NOMO-1 treated with dmso at 0.1 percent for 144 hours (cell line): Measurements from ENCODE around the gene ABCA10.
A peak's percentile ranks its signal among the peaks of the same experiment; 100 is the strongest.
"Not testable (repeated sequence)": the region's sequence is repeated elsewhere in the genome, so short reads cannot be mapped to it uniquely, and the experiment has no call there.

ENCODE experiments used
- DNase-seq: peaks from one replicate; lab custom pipeline; 2025; ENCODE audit not compliant: unreplicated experiment; lab: John Stamatoyannopoulos, UW

Gene ABCA10

DNA sequence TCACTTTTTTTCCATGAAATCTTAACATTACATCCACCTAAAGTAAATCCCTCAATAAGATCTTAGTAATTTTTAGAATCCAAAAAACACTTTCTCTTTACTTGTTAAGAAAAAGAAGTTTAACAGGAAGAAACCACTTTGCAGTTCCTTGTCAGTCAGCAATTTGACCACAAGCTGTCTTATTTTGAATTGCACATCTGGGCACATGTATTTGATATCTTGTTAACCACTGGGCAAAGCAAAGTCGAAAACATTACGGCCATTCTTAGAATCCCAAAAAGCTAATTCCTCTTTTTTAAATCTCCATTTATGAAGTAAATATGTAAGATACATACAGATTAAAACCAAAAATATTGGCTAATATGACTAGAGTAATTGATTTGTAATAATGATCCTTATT, 1.1 kb downstream of the ABCA10 start:
- DNase-seq = no peak

DNA sequence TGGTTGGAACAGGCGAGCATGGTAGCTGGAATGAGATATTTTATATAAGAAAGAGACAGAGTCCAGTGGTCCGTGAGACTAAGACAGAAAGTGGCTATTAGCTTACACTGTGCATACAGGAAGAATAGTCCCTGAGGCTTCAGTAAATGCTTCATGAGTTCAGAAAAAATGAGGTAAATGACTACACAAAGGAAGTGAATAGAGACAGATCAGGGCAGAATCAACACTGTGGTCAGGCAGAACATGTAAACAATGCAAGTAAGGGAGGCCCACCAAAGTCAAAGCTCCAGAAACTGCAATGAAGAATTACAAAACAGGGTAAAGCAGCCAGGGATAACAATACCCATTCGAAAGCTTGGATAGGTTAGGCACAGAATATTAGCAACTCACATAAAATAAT, 4.8 kb downstream of the ABCA10 start:
- no peak for DNase-seq

DNA sequence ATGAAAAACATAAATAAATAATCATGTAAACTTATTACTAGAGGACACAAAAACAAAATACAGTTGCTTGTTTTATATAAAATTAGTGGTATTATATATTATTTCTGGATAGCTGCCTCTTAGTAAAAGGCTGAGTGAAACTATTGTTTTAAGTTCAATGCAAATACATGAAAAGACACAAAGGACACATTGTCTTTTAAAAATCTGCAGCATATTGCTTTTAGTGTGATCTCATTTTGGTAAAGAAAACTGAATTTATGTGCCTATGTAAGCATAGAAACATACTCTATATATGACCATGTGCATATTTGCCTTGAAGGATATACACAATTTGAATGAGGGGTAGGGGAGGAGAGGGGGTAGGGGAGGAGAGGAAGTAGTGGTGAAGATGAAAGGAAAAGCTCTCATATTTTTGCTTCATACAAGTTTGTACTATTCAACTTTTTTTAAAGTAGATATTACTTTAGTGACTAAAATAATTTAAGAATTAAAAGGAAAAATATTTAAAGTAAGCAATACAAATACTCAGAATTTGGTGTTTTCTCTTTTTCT, 5.8 kb downstream of the ABCA10 start:
- no peak for DNase-seq

DNA sequence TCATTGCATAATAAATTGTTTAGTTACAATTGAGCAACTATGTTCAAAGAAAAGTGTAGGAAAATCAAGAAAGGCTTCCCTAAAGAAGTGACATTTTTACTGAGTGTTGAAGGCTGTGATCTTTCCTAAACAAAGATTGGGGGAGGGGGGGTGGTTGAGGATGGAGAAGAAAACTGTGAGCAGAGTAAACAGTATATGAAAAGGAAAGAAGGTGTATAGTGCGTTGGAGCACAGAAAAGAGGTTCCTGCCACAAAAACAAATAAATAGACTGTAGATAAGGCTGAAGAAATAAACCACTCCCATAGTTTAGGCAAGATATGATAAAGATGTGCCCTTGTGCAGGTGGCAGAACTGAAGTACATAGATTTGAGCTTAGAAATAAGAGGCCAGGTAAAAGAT, 8.5 kb downstream of the ABCA10 start:
- DNase-seq = no peak

DNA sequence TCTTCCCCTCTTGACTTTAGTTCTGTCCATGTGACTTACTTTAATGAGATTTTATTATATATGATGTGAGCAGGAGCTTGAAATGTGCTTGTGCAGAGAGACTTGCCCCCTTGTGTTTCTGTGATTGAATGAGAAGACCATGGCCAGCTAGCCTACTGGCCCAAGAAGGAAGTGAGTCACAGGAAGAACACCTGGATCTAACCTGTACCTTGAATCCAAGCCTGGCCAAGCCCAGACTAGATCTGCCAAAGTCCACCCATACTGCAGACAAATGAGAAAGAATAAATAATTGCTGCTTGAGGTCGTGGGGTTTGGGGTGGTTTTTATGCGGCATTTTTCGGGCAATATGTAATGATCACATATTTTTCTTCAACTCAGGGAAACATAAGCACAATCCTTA, 9.6 kb downstream of the ABCA10 start:
- DNase-seq = no peak

DNA sequence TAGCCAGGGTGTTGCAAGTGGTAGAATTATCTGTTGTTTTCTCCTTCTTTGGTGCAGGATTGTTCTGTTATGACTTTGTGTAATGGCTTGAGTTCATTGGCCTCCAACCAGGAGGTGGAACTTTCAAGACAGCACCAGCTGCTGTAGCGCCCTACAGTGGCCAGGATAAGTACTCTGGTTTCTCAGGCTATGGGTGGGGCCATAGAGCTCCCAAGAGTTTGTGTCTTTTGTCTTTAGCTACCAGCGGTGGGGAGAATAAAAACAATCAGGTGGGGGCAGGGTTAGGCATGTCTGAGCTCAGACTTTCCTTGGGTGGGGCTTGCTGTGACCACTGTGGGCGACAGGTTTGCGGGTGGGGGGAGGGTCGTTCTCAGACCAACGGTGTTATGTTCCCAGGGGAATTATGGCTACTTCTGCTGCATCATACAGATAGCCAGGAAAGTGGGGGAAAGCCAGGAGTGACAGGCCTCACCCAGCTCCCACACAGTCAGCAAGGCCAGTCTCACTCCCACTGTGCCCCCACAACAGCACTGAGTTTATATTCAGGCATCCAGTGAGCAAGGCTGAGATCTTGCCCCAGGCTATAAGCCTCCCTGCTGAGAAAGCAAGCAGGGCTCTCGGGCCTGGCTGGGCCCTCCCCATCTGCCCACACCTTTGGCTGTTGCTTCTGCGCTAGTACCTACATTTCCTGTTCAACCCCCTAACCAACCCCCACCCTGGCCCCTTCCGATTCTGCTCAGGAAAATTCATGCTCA, 15.4 kb downstream of the ABCA10 start:
- no peak for DNase-seq

DNA sequence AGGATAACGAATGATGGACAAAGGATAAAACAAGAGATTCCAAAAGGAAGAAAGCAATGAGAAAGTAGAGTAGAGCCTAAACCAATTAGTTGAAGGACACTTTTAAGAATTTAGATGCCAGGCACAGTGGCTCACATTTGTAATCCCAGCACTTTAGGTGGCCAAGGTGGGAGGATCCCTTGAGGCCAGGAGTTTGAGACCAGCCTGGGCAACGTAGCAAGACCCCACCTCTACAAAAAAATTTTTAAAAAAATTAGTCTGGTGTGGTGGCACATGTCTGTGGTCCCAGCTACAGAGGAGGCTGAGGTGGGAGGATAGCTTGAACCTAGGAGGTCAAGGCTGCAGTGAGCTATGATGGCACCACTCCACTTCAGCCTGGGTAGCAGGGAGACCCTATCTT, 20.0 kb downstream of the ABCA10 start:
- no peak for DNase-seq

DNA sequence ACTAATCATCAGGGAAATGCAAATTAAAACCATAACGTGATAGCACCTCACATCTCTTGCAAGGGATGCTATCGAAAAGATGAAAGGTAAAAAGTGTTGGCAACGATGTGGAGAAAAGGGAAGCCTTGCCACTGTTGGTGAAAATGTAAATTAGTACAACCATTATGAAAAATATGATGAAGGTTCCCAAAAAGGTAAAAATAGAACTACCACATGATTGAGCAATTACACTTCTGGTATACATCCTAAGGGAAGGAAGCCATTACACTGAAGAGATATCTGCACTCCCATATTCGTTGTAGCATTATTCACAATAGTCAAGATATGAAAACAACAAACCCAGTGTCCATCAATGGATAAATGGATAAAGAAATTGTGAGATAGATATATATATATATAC, 21.5 kb downstream of the ABCA10 start:
- no peak for DNase-seq

DNA sequence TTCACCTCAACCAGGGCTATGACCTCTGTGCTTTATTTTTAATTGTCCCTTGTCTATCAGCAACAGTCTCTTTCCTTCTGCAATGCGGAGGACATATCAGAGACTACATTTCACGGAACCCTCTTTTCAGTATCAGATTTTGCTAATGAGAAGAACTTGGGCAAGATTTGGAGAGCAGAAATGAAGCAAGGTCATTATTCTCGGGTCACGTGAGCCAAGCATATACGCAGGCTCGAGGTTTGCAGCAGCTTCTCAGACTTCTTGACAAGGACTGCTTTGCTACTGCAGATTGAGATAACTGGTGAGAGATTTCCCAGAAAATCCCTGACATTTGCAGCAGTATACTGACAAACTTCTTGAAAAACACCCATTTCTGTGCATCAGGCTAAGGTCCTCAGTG, 30.4 kb downstream of the ABCA10 start:
- DNase-seq = no peak

DNA sequence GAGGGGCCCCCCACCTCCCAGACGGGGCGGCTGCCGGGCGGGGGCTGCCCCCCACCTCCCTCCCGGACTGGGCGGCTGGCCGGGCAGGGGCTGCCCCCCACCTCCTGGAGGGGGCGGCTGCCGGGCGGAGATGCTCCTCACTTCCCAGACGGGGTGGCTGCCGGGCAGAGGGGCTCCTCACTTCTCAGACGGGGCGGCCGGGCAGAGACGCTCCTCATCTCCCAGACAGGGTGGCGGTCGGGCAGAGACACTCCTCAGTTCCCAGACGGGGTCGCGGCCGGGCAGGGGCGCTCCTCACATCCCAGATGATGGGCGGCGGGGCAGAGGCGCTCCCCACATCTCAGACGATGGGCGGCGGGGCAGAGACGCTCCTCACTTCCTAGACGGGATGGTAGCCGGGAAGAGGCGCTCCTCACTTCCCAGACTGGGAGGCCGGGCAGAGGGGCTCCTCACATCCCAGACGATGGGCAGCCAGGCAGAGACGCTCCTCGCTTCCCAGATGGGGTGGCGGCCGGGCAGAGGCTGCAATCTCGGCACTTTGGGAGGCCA, 32.4 kb downstream of the ABCA10 start:
- not testable (repeated sequence) for DNase-seq

DNA sequence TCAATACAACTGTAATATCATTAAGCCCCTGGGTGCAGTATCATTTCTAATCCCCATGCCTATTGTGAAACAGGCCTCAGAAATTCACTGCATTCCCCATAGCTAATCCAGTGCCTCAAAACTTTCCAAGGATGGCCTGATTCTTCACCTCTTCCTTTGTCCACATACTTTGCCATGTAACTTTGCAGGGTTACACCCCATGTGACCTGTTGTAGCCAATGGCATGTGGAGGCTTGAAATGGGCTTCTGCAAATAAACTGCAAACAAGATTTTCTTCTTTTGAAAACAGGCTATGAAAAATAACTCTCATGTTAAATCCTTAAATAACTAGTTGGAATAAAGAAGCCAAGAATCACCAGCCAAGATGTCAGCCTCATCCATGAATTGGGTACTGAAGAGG, 35.9 kb downstream of the ABCA10 start:
- no peak for DNase-seq

DNA sequence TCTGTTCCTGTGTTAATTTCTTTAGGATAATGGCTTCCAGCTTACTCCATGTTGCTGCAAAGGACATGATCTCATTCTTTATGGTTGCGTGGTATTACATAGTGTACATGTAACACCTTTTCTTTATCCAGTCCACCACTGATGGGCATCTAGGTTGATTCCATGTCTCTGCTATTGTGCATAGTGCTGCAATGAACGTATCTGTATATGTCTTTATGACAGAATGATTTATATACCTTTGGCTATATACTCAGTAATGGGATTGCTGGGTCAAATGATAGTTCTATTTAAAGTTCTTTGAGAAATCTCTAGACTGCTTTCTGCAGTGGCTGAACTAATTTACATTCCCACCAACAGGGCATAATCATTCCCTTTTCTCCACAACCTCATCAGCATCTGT, 39.8 kb downstream of the ABCA10 start:
- DNase-seq = no peak

DNA sequence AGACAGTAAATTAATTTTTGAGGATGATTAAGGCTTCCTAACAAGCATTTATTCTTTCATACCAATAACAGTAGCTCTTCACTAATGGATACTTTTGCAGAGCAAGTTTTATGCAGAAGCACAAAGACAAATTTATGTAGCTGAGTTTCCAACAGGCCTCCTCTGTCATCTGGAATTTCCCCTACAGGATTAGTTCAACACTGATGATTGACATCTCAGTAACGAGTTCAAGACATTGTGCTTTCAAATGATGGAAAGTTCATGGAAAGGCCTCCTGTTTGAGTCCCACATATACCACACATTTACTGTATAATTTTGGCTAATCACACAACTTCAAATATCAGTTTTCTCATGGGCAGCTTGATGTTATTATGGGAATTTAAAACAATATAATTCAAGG, 40.6 kb downstream of the ABCA10 start:
- DNase-seq = no peak

DNA sequence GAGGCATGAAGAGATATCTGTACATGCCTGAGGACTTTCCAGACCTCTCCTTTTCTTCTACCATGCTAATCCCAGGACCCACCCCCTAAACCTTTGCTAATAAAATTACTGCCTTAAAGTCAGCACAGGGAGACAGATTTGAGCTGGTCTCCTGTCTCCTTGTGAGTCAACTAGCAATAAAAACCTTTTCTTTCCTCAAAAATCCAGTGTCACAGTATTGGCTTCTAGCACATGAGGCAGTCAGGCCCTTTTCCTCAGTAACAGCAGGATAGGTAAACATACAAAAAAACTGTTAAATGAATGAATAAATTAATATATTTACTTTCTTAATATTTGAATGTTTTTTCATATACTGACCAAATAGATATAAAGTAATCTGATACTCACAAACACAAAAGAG, 41.3 kb downstream of the ABCA10 start:
- no peak for DNase-seq

DNA sequence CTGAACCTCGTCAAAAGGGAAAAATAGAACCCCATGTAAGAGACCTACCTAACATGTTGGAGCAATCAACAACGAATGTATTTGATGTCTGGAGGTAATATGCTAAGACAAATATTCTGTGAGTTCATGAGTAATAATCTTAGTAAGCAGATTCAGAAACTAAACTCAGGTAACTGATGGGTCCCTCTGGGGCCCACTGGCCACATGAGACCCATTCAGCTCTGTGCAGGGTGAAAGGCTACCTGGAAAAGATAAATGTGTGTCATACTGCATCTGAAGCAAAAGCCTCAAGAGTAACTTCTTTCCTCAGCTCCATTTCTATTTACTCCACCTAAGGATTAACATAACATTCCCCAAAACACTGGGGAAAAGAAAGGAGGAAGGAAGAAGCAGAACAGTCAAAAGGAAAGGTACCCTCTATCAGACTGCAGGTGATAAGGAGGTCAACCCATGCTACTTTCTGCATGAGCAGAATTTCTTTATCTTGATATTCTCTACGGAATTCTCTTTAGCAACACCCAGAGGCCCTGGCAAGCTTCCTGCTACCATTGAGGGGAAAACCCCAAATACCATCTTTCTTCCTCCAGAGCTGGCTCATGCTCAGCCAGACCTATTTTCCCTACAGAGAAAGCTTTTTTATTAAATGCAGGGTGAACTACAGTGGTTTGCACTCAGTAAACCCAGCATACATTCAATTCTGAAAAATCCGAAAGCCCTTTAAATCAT, 49.2 kb downstream of the ABCA10 start:
- DNase-seq = no peak

DNA sequence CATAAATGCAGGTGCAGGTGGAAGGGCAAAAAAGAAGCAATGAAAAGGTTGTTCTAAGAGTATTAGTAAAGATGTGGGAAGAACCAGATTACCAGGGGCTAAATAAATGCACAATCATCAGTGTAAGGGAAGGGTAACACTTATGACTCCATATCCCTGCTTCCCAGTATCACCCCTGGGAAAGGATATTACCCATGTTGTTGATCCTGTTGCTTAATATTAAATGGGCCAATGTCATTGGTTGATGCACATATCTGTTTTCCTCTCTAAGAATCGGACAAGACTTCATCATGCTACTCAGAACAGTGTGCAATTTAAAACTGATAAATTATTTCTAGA, 52.2 kb downstream of the ABCA10 start:
- no peak for DNase-seq

DNA sequence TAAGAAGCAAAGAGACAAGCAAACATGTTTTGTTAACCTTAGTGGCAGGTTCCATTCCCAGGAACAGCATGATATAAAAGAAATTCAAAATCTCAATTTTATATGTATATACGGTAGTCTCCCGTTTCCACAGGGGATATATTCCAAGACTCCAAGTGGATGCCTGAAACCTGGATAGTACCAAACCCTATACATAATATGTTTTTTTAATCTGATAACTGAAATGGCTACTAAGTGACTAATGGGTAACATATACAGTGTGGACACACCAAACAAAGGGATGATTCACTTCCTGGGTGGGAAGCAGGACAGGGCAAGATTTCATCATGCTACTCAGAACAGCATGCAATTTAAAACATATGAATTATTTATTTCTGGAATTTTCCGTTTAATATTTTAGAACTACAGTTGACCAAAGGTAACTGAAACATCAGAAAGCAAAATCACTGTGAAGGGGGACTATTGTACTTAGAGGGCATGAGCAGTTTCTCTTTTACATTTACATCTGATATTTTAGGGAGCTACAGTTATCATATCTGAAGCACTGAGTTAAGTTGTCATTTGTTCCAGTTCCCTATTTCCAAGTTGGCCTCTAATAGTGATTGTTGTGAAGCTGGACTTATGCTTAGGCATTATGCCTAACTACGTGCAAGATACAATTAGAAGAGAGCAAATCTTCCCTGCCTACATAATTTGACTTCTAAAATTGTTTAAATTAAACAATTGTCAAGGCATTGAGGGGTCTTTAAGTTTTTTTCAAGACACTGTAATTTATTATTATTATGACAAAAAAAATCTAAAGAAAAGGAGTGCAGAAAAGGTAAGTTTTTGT, 52.8 kb downstream of the ABCA10 start:
- DNase-seq = no peak

DNA sequence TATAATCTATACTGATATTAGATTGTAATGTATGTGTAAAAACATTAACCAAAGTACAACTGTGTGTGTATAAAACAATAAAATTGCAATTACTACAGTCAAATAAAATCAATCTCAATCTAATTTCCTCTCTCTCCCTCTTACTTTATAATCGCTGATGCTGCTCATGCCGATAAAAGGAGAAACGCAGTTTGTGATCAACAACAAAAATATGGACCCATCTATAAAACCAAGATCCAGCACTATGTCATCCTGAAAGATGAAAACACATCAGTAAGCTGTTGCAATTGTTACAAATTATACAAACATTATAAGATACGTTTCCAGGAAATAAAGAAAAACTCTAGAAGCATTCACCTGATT, 53.4 kb downstream of the ABCA10 start:
- DNase-seq = no peak

DNA sequence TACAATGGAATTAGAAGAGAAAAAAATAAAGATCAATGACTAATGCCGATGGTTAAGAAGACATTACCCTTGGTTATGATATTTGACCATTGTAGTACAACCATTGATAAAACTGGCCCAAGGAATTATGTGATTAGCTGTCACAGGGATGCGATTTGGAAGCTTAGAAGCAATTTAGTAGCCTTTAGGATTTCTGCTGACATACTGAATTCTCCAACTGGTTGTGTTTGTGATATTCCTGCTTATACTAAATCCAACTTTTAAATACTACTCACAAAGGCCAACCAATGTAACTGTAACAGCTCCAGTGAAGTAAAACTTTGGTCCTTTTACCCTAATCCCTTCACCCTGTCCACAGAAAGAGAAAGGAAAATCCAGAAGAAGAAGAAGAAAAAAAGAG, 55.5 kb downstream of the ABCA10 start:
- DNase-seq = no peak

DNA sequence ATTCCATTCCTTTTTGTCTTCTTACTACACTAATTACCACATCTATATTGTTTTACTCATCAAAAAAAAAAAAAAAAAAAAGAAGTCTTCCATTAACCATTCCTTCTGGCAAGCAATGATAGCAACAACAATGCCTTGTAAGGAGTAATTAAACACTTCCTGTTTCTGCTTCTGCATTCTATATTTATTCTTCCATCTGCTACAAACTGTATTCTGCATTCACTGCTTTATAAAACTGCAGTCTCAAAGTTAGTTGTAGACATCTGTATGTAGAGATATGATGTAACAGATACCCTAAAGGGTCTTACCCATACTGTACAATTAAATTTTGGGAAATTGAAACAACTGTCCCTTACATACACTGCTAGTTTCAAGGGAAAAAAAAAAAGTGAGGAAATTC, 58.2 kb downstream of the ABCA10 start:
- DNase-seq = peak; percentile 52

DNA sequence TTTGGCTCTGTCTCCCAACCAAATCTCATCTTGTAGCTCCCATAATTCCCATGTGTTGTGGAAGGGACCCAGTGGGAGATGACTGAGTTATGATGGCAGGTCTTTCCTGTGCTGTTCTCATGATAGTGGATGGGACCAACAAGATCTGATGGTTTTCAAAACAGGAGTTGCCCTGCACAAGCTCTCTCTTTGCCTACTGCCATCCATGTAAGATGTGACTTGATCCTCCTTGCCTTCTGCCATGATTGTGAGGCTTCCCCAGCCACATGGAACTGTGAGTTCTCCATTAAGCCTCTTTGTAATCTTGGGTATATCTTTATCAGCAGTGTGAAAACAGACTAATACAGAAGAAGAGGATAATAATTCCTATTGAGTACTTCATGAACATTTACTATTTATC, 60.0 kb downstream of the ABCA10 start:
- DNase-seq = not testable (repeated sequence)

DNA sequence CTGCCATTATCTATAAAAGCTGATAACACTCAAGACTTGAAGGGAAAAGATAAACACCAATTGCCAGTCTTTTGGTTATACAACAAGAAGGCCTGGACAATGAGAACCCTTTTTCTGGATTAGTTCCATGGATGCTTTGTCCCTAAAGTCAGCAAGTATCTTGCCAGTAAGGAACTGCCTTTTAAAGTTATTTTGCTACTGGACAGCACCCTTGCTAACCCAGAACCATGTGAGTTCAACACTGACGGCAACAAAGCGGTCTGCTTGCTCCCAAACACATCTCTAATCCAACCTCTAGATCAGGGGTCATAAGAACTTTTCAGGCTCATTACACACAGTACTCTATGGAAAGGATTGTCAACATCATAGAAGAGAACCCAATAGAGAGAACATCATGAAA, 61.7 kb downstream of the ABCA10 start:
- no peak for DNase-seq
